ENCODE results near the gene C21orf91. TPM values are rescaled to one million over a fixed set of nuclear protein-coding genes. Genes with fewer than 3 reads are reported as not detected.

C21orf91 gene
- total RNA-seq (8.6 and 12.7 TPM in 2 replicates), polyA plus RNA-seq (11.2 and 23.2 TPM in 2 replicates)

- DNase-seq (ENCODE audit: low read depth in 1 of 2, low spot score in 1 of 2): peak; percentile 87 to 94
- no peaks in the 10 kb centered on the region for H3K9me3 ChIP-seq (ENCODE audit: low read depth)
- H3K36me3 ChIP-seq: peaks cover 7% of the 10 kb centered on the region
- peaks cover 18% of the 10 kb centered on the region for H3K4me1 ChIP-seq (ENCODE audit: low read depth)
- H3K27ac ChIP-seq: peak within 1 kb of the TSS; percentile 99
- no peaks in the 10 kb centered on the region for H3K27me3 ChIP-seq
- peak within 1 kb of the TSS; percentile 73 for H3K4me3 ChIP-seq
- no peak for TF ChIP-seq CTCF (IDR thresholded peaks at IDR 0.05; ENCODE audit: low read depth, low read length)
Observed at GRCh38 chr21:17819114-17819876, at the start of gene C21orf91. Gene C21orf91, minus strand, starts transcription at chr21:17819356. Its CDS starts 1,038 bp downstream, at chr21:17818318.

- no peak for TF ChIP-seq CTCF (IDR thresholded peaks at IDR 0.05; ENCODE audit: low read depth, low read length)
- Histone ChIP-seq H3K27me3 (no peaks in the 10 kb centered on the region), H3K4me3 (no peak overlapping the region), H3K27ac (peak overlapping the region; percentile 8), H3K9me3 (ENCODE audit: low read depth) (no peaks in the 10 kb centered on the region), H3K4me1 (ENCODE audit: low read depth) (peaks cover 18% of the 10 kb centered on the region), H3K36me3 (no peaks in the 10 kb centered on the region)
- DNase-seq (ENCODE audit: low read depth in 1 of 2, low spot score in 1 of 2): no peak
Observed at GRCh38 chr21:17866590-17866989, 47.4 kb upstream of the C21orf91 start.

GRCh38 chr21:17859661-17860060 lies 40.5 kb upstream of the C21orf91 start:
- no peak for TF ChIP-seq CTCF (IDR thresholded peaks at IDR 0.05; ENCODE audit: low read depth, low read length)
- H3K27ac ChIP-seq: no peak overlapping the region
- peaks cover 21% of the 10 kb centered on the region for H3K4me1 ChIP-seq (ENCODE audit: low read depth)

GRCh38 chr21:17858747-17859146 lies 39.6 kb upstream of the C21orf91 start:
- H3K27ac ChIP-seq: no peak overlapping the region
- H3K27me3 ChIP-seq: no peaks in the 10 kb centered on the region
- H3K36me3 ChIP-seq: no peaks in the 10 kb centered on the region
- peaks cover 25% of the 10 kb centered on the region for H3K4me1 ChIP-seq (ENCODE audit: low read depth)
- no peaks in the 10 kb centered on the region for H3K9me3 ChIP-seq (ENCODE audit: low read depth)
- TF ChIP-seq CTCF (IDR thresholded peaks at IDR 0.05; ENCODE audit: low read depth, low read length): no peak
- no peak for DNase-seq (ENCODE audit: low read depth in 1 of 2, low spot score in 1 of 2)
- H3K4me3 ChIP-seq: no peak overlapping the region

More at GRCh38 chr21:17859661-17860060, 40.5 kb upstream of the C21orf91 start:
- Histone ChIP-seq H3K27me3 (no peaks in the 10 kb centered on the region), H3K9me3 (ENCODE audit: low read depth) (no peaks in the 10 kb centered on the region), H3K36me3 (no peaks in the 10 kb centered on the region), H3K4me3 (no peak overlapping the region)
- DNase-seq (ENCODE audit: low read depth in 1 of 2, low spot score in 1 of 2): no peak

- Histone ChIP-seq H3K9me3 (ENCODE audit: low read depth) (no peaks in the 10 kb centered on the region), H3K4me3 (no peak overlapping the region), H3K4me1 (ENCODE audit: low read depth) (peaks cover 8% of the 10 kb centered on the region), H3K36me3 (no peaks in the 10 kb centered on the region), H3K27ac (no peak overlapping the region), H3K27me3 (no peaks in the 10 kb centered on the region)
- no peak for TF ChIP-seq CTCF (IDR thresholded peaks at IDR 0.05; ENCODE audit: low read depth, low read length)
- DNase-seq (ENCODE audit: low read depth in 1 of 2, low spot score in 1 of 2): no peak
Observed at GRCh38 chr21:17854745-17855144, 35.6 kb upstream of the C21orf91 start.

All from cardiac muscle cell (in vitro differentiated cells and primary cell).